Stimulated activated CD4-positive, alpha-beta T cell treated with anti-CD3 and anti-CD28 coated beads, Interleukin-2, amount 100 ng/mL, for 4 hours (primary cell): Measurements from ENCODE around the gene AP2M1.
"Not testable (repeated sequence)": the region's sequence is repeated elsewhere in the genome, so short reads cannot be mapped to it uniquely, and the experiment has no call there.

Experiments
- DNase-seq: peaks from one replicate; pipeline ENCODE4 v3.0.0-alpha.2; 2020; ENCODE audit warnings: low read depth

Gene AP2M1

DNA sequence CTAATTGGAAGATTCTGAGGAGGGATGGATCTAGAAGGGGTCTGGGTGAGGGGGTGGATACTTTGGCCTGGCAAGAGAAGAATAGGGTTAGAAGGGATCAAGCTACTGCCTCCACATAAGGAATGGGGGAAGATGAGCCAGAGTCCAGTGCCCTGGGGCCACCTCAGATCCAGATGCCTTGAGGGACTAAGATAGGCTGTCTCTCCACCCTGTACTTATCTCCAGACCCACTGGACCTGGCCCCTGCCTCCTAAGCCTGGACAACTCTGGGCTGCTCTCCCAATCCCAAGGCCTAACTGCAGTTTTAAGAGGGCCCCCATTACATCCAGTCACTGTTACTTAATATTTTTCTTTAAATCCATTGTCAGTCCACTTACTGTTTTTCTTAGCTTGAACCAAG is 17.4 kb upstream of the AP2M1 start:
- no peak for DNase-seq

DNA sequence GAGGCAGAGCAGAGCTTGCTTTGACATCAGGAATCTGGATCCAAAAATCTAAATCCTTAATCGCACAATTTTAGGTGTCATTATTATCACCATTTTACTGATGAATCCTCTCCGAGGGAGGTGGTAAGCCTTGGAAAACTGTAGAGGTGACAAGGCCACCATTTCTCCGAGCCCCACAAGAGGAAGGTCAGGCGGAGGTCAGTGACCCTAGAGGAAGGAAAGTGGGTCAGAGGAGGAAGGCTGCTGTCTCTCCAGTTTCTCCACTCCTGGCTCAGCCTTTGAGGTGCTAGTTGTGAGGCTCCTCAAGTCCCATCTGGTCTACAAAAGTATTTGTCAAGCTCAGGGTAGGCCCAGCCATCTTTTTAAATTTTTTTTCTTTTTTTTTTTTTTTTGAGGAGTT is 16.3 kb upstream of the AP2M1 start:
- DNase-seq: no peak

DNA sequence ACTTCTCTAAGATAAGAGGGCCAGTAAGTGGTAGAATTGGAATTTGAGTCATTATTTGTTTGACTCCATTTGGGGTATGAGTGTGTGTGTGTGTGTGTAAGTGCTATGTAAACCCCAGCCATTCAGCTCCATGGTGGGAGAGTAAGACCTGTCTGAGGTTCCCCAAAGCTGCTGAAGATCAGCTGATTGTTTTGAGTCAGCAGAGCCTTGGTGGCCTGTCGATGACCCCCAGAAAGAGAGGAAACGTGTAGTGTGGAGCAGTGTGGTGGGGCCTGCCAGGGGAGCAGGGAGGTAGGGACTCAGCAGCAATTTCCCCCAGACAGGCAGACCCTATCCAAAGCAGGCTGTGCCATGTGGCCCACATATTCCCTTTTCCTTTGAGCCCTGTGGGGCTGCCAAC is 14.2 kb upstream of the AP2M1 start:
- no peak for DNase-seq

DNA sequence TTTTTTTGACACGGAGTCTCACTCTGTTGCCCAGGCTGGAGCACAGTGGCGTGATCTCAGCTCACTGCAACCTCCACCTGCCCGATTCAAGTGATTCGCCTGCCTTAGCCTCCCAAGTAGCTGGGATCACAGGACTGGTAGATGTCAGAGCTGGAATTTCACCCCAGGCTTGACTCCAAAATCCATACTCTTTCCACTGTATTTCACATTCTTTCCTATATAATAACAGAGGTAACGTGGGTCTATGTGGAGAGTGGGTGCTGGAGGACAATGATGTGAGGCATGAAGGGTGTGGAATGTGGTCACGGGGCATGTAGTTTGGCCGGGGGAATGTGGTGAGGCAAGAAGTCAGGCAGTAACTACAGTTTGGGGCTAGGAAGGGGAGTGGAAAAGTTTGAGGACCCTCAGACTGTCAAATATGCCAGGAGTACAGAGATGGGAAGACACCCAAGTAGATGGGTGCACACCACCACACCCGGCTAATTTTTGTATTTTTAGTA is 12.0 kb upstream of the AP2M1 start:
- not testable (repeated sequence) for DNase-seq

DNA sequence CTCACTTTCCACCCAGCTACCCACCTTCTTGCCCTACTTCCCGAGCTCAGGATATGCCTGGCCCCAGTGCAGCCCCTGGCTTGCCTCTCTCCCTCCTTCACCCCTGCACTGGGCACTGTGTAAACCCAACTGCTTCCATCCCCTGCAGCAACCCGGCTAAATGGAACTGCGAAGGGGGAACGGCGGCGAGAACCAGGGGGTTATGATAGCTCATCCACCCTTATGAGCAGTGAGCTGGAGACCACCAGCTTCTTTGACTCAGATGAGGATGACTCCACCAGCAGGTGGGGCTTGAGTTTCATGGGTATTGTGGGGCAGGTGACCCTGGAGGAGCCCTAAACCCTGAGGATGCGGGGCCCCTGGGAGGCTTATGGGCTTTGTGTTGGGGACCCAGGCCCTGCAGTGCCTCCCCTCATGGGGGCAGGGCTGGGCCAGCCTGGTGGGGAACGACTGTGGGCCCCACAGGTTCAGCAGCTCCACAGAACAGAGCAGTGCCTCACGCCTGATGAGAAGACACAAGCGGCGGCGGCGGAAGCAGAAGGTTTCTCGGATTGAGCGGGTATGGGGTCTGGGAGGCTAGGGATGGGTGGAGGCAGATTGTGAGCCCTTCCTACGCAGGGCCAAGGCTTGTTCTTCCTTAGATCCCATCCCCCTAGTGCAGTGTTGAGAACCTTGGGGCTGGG is 9.9 kb upstream of the AP2M1 start:
- DNase-seq: no peak

DNA sequence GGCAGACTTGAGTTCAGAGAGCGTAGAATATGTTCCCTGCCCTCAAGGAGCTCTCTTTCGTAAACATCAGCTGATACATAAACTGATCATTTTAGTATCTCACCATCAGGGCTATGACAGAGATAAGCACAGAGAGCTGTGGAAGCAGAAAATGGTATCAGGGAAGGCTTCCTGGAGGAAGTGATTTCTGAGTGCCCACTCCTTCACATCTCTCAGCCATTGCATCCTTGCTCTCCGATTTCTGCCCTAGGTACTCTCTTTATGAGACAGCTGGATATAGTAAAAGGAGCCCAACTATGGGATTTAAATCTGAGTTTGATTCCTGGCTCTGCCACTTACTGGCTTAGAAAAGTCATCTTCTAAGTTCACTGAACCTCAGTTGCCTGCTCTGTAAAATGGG is 9.1 kb upstream of the AP2M1 start:
- DNase-seq: no peak

DNA sequence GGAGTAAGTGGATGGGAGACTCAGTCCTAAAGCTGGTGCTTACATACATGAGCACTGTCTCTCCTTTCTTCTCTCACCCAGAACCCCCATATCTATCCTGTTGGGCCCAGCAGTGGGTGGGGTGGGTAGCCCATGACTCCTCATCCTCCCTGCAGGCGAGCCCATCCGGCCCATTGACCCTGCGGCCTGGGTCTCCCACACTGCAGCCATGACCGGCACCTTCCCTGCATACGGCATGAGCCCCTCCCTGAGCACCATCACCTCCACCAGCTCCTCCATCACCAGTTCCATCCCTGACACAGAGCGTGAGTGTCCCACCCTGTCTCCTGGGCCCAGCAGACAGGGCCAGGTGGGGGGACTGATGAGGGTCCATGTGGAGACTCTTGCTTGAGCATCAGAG is 8.0 kb upstream of the AP2M1 start:
- no peak for DNase-seq

DNA sequence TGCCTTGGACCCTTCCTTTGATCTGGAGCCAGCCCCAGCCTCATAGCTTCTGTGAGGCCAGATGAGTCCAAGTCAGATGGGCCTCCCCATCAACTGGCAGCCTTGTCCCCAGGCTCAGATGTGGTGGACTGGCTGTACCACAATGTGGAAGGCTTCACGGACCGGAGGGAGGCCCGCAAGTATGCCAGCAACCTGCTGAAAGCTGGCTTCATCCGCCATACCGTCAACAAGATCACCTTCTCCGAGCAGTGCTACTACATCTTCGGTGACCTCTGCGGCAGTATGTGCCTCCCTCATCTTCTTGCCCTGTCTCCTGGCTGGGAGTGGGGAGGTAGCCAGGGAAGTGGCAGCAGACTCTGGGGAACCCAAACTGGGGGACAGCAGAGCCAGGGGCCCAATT is 6.9 kb upstream of the AP2M1 start:
- DNase-seq: no peak

DNA sequence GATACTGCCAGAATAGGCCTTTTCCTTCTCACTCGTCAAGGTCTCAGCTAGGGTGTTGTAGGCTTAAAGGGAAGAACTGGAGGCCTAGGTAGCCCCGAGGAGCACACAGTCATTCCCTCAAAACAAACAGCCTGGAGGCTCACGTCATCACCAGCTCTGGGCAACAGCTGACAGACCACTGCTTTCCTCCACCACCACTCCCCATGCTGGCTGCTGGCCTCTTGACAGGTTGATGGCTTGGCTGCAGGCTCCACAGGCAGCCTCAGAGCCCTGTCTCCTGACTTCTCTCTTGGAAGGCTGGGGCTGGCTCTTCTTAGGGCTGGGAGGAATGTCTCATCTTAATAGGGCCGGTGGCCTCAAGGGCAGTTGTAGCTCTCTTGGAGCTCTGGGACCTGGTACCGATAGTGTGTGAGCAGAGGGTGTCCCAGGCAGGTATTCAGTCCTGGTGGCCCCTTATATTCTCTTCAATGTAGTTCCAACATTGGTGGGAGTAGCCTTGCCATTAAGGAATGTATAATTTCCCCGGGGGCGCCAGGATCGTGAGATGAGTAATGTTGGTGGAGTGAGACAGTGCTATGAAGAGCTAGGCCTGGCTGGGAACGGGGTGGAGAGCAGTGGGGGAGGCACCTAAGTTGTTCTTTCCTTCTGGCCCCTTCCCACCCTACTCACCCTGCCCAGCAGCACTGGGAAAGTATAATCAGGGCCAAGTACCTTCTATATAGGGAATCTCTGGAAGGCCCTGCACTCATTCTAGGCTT is 6.1 kb upstream of the AP2M1 start:
- DNase-seq: no peak

DNA sequence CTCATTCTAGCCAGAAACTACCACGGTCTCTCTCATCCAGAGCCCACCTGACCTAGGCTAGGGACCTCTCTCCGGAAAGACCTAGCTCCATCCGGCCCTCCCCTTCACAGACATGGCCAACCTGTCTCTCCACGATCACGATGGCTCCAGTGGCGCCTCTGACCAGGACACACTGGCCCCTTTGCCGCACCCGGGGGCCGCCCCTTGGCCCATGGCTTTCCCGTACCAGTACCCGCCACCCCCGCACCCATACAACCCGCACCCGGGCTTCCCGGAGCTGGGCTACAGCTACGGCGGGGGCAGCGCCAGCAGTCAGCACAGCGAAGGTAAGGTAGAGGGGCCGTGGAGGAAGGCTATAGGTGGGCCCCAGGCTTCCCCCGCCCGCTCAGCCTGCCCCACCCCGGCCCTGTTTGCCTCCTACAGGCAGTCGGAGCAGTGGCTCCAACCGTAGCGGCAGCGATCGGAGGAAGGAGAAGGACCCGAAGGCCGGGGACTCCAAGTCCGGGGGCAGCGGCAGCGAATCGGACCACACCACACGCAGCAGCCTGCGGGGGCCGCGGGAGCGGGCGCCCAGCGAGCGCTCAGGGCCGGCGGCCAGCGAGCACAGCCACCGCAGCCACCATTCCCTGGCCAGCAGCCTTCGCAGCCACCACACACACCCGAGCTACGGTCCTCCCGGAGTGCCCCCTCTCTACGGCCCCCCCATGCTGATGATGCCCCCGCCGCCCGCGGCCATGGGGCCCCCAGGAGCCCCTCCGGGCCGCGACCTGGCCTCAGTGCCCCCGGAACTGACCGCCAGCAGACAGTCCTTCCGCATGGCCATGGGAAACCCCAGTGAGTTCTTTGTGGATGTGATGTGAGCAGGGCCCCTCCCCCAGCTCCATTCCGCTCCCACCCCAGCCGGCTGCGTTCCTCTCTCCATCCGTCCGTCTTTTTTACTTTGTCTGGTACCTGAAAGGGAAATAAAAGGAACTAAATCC is 4.5 kb upstream of the AP2M1 start:
- DNase-seq: no peak

DNA sequence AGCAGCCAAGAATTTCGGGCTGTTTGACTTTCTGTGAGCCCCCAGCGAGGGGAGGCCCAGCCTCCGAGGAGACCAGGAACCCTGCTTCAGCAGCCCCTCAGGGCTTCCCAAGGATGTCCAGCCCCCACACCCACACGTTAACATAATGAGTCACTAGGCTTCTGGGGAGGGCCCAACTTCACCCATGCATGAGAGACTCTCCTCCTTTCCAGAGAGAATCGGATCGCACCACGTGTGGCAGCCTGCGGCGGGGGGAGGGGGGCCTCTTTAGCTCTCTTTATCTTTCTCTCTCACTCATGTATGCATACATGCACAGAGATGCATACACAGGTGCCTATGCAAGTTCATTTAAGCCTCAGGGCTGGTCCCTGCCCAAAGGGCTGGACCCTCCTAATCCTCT is 3.1 kb upstream of the AP2M1 start:
- DNase-seq: no peak

DNA sequence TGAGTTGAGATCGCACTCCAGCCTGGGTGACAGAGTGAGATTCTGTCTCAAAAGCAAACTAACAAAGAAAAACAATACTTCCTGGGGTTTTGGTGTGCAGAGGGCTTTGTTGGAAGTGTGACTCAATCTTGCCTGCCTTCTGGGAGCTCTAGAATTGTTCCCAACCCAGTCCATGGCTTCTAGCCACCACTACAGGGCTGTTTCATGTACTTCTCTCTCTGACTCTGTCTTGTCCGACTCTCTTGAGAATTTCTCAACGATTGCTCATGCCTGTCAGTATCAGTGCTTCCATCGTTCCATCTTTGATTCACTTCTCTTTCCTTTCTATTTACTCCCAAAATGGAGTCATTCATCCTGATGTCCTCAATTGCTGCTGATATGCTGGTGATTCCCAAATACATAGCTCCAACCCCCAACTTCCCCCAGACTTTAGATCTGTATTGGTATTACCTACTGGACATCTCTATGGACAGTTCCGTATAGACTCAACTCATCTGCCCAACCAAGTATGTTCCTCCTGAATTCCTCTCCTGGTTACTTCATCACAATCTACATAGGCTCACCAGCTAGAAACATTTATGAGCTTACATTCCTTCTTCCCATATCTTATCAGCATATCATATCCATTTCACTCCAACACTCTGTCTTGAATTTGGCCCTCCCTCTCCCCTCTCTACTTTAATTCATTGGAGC is 1.8 kb upstream of the AP2M1 start:
- no peak for DNase-seq

DNA sequence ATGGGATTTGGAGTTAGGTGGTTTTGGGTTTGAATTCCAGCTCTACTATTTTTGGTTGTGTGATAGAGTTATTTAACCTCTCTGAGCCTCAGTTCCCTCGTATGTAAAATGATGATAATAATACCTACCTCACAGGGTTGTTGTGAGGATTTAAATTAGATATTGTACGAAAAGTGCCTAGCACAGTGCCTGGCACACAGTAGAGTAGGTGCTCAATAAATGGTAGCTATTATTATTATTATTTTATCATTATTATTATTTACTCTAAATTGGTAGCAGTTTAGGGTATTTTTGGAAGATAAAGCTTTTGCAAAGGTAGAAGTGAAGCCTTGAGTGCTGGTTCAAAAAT is 1.3 kb upstream of the AP2M1 start:
- DNase-seq: no peak

DNA sequence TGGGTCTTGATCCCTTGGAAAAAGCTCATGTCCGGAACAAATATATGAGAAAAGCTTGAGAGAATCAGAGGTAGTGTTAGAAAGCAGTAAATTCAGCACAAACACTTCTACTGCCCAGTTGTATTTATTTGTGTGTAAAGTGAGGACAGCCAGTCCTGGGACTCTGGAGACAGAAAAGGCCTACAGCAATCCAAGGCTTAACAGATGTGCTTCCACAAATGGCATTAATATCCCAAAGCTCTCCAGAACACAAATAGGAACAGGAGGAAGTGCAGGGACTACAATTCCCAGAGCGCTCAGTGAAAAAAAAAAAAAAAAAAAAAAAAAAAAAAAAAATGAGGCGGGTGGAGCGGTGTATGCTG is 390 bp upstream of the AP2M1 start:
- no peak for DNase-seq

DNA sequence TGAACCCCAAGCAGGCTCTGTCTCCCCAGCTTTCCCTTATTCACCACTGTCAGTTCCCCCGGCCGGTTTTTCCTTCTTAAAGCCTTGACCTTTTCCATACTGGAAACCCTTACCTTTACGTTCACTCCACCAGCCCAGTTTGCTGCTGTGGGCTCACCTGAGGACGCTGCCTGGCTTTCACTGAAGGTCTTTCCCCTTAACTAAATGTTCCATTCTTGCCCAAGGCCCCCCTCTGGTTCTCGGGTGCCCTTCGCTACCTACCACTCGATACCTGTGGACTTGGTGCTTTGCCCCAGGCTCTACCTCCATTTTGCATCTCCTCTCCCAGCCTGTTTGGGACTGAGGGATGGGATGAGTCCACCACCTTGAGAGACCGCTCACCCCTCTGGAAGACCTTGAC is 851 bp downstream of the AP2M1 start:
- no peak for DNase-seq

DNA sequence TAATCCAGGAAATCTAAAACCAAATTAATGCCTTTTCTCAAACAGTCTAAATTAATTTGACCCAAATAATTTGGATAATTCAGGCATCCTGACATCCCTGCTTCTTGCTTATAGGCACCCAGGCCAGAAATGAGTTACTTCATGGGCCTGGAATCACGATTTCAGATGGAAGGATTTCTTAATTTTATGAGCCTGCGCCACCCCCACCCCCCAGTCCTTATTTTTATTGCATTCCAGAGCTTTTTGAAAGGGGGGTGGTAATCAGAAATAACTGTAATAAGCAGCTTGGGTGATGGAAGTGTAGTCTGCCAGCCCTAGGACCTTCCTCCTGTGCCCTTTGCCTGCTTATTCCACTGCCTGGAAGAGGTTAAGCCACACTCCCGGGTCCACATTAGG is 1.3 kb downstream of the AP2M1 start:
- no peak for DNase-seq

DNA sequence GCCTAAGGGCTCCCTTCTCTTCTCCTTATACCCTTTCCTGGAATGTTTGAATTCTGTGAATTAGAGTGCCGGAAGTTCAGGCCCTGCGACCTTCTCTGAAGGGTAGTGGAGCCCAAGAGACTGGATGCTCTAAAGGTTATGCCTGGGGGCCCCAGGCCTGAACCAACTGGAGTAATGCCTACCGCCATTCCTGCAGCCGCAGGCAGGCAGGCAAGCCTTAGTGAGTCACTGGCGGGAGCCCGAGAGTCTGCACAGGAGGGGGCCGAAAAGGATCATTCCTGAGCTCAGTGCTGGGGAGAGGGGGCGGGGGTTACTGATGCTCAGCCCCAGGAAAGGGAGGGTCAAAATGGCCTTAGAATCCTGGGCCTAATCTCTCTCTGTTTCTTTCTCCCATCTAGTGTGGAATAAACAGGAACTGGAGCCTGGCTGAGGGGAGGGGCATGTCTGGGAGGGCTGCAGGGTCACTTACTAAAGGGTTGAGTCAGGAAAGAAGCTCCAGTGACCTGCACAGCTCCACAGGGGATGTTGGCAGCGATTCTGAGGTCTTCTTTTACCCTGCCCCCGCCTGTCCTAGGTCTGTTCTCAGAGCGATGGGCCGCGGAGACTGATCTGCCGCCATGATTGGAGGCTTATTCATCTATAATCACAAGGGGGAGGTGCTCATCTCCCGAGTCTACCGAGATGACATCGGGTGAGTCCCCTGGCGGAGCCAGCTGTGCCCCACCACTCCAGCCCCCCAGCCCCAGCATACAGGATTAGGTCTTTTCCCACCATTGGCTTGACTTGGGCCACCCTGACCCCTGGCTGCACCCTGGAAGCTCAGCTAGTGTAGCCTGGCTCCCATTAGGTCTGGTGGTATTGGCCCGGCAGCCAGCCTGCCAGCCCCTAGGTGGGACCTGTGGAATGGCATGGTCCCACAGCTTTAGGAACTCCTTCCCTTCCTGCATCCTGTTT is 2.0 kb downstream of the AP2M1 start:
- DNase-seq: no peak

DNA sequence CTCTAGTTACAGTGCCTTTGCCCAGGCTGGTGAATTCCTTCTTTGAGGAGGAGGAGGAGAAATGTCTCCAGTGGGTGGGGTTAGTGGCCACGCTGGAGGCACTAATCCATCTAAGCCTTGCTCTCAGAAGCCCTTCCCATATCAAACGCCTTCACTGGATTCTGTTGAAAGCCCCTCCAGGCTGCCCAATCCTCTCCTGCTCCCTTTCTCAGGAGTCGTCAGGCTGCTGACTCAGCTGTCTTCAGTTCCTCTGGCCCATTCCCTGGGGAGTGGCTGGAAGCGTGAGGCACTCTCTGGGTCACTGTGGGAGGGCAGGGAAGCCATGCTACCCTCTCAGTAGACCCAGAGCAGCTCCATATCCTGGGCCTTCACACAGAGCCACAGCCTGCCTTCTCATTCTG is 2.7 kb downstream of the AP2M1 start:
- DNase-seq: no peak

DNA sequence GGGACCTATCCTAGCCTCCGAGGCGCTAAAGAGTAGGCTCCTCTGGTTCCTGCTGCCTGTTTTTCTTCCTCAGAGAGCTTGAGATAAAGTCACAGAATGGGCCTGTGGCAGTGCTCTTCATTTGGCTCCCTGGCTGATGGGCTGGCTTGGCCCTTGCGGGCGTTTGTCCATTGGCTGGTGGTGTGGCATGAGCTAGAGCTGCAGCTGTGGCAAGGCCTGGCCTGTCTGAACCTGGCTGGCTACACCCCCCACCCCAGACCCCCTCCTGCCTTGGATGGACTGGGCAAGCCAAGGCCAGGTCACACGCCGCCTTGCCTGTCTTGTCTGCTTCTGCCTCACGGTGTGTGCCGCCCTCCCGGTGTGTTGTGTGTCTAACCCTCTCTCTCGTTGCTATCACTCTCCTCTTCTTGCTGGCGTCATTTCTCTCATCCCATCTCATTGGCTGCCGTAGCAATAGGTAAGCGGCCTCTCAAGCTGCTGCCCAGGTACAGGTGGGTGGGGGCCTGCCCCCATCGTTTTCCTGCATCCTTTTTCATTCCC is 3.2 kb downstream of the AP2M1 start:
- DNase-seq: no peak

DNA sequence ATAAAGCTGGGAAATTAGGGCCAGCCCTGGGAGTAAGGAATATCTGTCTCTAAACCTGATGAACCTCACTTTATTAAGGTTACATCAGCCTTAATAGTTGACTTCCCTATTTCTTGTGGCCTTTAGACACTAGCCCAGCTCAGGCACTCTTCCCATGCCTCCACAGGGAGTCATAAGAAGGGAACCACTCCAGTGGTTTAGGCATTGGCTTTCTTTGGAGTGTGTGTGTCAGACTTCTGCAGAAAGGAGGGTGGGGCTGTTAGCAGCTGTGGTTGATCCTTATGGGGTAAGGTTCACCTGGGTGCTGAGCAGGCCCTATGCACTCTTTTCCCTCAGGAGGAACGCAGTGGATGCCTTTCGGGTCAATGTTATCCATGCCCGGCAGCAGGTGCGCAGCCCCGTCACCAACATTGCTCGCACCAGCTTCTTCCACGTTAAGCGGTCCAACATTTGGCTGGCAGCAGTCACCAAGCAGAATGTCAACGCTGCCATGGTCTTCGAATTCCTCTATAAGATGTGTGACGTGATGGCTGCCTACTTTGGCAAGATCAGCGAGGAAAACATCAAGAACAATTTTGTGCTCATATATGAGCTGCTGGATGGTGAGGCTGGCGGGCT is 4.0 kb downstream of the AP2M1 start:
- no peak for DNase-seq
